CD4-positive, alpha-beta T cell treated with Interleukin-4 for 1 hour (primary cell): ENCODE data around the gene SLC15A4.
"Not testable (repeated sequence)": the region's sequence is repeated elsewhere in the genome, so short reads cannot be mapped to it uniquely, and the experiment has no call there.

Source experiments
- DNase-seq, 2 donors: peaks; one replicate each; pipeline ENCODE4 v3.0.0-alpha.2; 2020 to 2022

SLC15A4 gene

DNA sequence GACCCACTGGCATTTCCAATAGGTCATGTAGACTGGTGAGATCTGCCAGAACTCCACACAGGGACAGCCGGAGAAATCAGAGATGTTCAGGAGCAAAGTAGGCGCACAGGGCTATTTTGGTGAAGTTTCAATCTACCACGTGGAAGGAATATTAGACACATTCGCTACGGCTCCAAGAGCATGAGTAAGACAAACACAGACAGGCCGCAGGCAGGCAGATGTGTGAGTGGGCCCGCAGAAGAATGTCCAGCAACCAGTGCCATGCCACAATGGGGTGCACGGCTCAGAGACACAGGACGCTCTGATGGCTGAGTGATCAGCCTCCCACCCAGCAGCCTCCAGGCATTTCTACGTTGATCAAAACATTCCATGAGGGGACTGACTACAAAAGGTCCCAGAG is 10.4 kb downstream of the SLC15A4 start:
- DNase-seq, result no peak

- DNase-seq, result peak in 1 of 2 donors; percentile 39
Observed at GRCh38 chr12:128811806-128812205, 12.0 kb downstream of the SLC15A4 start.

- DNase-seq, result peak in 1 of 2 donors; percentile 58
Observed at GRCh38 chr12:128810182-128811127, 13.3 kb downstream of the SLC15A4 start.

- no peak for DNase-seq
Observed at GRCh38 chr12:128808651-128809050, 15.1 kb downstream of the SLC15A4 start.

DNA sequence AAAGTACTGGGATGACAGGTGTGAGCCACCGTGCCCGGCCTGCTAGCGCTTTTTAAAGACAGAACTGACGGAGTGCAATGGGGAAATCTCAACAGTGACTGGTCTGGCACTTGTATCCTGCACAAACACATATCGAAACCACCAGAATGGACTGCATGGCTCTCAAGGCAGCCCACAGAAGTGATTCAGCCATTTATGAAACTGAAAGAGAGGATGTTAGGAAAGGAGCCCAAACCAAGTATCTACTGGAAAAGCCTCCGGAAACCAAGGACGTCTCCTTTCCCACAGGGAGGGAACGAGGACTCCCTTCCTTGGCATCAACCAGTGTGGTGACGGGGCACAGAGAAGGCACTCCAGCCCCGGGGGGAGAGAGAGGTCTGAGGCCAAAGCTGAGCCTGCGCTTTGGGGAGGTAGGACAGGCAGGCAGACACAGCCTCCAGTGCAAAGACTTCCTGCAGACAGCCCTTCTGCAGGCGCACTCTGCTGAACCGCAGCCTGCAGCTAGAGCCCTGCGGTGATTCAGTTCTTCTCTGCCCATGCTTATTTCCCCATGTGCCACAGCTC is 16.5 kb downstream of the SLC15A4 start:
- DNase-seq, result no peak

GRCh38 chr12:128806573-128806972 is 17.2 kb downstream of the SLC15A4 start:
- no peak for DNase-seq

DNA sequence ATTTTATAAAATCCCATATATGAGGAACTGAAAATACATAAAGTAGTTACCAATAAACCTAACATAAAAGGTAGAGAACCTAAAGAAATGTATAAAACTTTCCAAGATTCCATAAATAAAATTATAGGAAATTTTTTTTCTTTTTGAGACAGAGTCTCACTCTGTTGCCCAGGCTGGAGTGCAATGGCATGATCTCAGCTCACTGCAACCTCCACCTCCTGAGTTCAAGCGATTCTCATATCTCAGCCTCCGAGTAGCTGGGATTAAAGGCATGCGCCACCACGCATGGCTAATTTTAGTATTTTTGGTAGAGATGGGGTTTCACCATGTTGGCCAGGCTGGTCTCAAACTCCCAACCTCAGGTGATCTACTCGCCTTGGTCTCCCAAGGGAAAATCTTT is 18.4 kb downstream of the SLC15A4 start:
- not testable (repeated sequence) for DNase-seq

DNA sequence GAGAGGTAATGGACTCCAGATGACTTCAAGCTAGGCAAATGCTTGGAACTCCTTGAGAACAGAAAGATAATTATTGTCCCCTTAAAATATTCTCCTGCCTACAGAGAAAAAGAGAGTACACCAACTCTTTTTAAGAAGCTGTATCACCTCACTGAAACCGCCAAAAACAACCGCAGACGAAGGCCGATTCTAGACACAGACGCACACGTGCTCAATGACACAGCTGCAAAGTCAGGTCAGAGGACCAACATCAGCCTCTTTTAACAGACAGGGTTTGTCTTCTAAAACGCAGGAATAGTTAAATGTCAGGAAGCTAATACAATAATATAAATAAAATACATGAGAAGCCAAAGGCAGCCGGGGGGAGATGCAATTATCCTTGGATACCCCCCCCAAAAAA is 19.0 kb downstream of the SLC15A4 start:
- DNase-seq, result no peak

- no peak for DNase-seq
Observed at GRCh38 chr12:128803788-128804187, 20.0 kb downstream of the SLC15A4 start.

GRCh38 chr12:128802756-128803155 is 21.0 kb downstream of the SLC15A4 start:
- DNase-seq, result no peak

GRCh38 chr12:128801879-128802391 is 21.8 kb downstream of the SLC15A4 start:
- no peak for DNase-seq

- DNase-seq, result no peak
Observed at GRCh38 chr12:128800606-128801005, 23.2 kb downstream of the SLC15A4 start.

DNA sequence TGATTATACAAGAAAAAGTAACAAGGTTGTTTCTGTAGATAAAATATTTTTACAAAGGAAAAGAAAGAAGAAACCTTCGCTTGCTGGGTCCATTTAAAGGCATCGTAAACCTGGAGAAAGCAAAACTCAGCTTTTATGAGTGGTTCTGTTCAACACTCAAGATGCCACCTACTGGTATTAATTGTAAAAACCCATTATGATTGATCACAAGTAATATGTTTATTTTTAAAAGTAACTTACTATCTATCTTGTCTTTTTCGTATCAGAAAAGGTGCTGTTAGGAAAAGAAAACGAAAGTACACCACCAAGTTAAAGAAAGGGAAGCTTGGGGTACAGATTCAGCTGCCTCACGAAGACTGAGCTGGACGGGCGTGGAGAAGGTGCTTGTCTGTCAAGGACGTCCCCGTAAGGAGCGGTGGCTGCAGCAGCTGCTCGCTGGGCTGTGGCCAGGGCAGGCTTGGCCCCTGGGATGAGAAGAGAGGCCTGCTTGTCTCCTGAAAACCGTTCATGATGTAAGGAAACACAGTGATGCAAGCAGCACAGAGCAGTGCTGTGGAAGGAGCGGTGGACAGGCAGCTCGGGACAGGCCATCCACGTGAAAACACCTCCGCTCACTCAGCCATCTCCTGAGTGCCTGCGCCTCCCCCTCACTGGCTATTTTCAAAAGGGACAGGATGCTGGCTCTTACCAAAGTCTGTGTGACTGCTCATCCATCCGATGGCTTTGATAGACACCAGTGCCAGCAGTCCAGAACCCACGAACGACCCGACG is 25.0 kb downstream of the SLC15A4 start:
- peak in 1 of 2 donors; percentile 35 for DNase-seq

DNA sequence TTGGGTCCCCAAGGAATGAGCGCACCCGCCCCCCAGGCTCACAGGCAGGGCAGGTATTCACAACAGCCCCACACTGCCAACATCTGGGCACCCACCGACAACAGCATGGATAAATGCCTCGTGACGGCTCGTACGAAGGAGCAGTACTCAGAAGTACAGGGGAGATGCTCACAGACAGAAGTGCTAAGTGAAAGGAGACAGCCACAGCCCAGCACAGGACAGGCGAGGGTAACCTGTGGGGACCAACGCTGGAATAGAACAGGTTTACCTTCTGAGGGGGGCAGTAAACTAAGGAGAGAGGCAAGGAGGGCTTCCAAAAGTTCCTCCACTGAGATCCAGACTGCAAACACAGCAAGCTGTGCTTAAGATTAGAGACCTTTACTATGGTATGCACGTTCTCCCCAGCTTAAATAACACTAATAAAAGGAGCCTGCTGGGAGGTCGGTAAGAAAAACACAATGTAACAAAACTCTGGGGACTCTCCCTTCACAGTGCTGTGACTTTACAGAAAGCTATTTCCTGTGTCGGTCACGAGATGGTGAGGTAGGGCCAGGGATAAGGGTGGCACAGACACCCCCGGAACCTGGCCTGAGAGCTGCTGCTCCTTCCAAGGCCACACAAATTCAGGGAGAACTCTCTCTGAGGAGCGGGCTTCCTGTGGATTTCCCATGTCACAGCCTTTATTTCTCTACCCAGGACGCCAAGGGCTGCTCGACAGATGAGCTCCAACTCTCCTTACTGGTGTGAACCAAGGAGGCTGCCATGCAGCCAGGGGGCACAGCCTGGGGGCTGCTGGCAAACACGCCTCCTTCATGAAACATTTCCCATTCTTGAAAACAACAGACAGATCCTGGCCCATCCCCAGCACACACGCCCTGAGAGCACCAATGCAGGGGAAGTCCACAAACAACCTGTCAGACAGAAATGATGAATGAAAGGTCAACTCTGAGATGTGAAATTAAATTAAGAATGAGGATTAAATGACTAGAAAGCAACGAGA is 26.3 kb downstream of the SLC15A4 start:
- DNase-seq, result peak in 1 of 2 donors; percentile 74

DNA sequence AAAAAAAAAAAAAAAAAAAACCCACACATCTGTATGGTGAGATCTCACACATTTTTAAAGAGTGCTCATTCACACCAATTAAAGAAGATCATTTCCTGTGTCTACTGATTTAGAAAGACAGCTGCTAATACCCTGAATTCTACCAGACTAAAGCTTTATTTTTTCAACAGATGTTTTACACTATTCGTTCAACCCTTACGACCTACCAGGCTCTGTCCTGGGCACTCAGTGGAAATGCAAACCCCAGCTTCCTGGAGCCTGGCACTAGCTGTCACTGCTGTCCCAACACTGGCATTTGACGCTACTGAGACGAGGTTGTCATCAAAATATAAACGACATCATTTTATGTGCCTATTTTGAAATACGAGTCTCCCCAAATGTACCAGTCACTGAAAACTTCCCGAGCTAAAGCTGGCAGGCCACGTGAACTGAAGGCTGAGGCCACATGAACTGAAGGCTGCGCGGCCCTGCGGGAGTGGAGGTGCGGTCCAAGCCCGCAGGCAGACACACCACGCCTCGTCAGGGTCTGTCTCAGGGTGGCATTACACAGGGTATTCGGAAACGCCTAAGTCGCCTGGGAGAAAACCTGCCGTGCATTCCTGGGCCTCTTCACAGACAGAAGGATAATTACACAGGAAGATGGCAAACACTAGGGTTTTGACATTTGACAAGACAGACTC is 27.2 kb downstream of the SLC15A4 start:
- peak in 1 of 2 donors; percentile 63 for DNase-seq

GRCh38 chr12:128795530-128796361 is 28.0 kb downstream of the SLC15A4 start:
- peak in 1 of 2 donors; percentile 54 for DNase-seq

GRCh38 chr12:128794661-128795529 is 28.9 kb downstream of the SLC15A4 start:
- DNase-seq, result peak; percentile 58 to 62

GRCh38 chr12:128793701-128794100 is 30.1 kb downstream of the SLC15A4 start:
- no peak for DNase-seq

DNA sequence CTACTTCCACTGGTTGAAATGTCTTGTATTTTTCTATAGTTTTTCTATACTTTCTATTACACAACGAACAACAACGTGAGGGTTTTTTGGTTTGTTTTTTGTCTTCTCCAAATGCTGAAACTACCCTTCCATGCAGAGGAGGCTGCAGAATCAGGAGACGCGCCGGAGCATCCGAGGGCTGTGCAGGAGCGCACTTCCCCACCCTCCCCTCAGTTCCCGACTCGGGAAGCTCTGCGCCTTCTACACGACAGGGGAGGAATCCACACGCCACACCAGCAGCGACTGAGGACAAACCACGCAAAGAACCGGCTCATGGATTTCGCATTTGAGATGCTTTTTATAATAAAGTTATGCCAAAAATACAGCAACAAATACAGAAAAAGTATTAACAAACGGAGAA is 30.9 kb downstream of the SLC15A4 start:
- no peak for DNase-seq
